Small intestine (tissue), 7 donors: ENCODE results near the gene IL4R. TPM values are rescaled to one million over a fixed set of nuclear protein-coding genes. Genes with fewer than 3 reads are reported as not detected.

ENCODE experiments used
- DNase-seq, 2 donors: peaks; one replicate each; pipeline versions ENCODE4 v3.0.0 to v3.0.0-alpha.2; 2013
- FAIRE-seq: peaks from 2 replicates; lab custom pipeline; 2012; peaks lifted over from hg19 to GRCh38; lab: Jason Lieb, UNC
- H3K27ac ChIP-seq, 3 donors: one replicate each; pipeline ENCODE4 v1.5.1; 2013; ENCODE audit warnings: low read length in 2 of 3, mild to moderate bottlenecking in 2 of 3, control low read depth in 1 of 3, inconsistent platforms in 1 of 3, low read depth in 1 of 3, moderate library complexity in 1 of 3
- H3K27me3 ChIP-seq, 3 donors: one replicate each; pipeline ENCODE4 v1.6.1; 2013; ENCODE audit warnings: low read length in 3 of 3, inconsistent platforms in 1 of 3; ENCODE audit not compliant: control insufficient read depth in 3 of 3, insufficient read depth in 3 of 3
- H3K36me3 ChIP-seq, 3 donors: one replicate each; pipeline ENCODE4 v1.6.1; 2013; ENCODE audit warnings: low read length in 3 of 3, inconsistent platforms in 1 of 3, low read depth in 1 of 3, mild to moderate bottlenecking in 1 of 3, moderate library complexity in 1 of 3; ENCODE audit not compliant: control insufficient read depth in 3 of 3, insufficient read depth in 2 of 3
- H3K4me1 ChIP-seq, 3 donors: one replicate each; pipeline ENCODE4 v1.6.1; 2013; ENCODE audit warnings: low read length in 2 of 3, inconsistent platforms in 1 of 3, low read depth in 1 of 3, mild to moderate bottlenecking in 1 of 3, moderate library complexity in 1 of 3; ENCODE audit not compliant: control insufficient read depth in 3 of 3, insufficient read depth in 2 of 3
- H3K4me3 ChIP-seq, 3 donors: one replicate each; pipeline ENCODE4 v1.5.1; 2013; ENCODE audit warnings: low read length in 3 of 3, control low read depth in 1 of 3, inconsistent platforms in 1 of 3, low read depth in 1 of 3, mild to moderate bottlenecking in 1 of 3, moderate library complexity in 1 of 3
- H3K9me3 ChIP-seq, 2 donors: one replicate each; pipeline ENCODE4 v1.6.1; 2013; ENCODE audit warnings: low read depth in 1 of 2, low read length in 1 of 2; ENCODE audit not compliant: control insufficient read depth in 2 of 2, insufficient read depth in 1 of 2
- WGBS, 3 donors: extraction: QIAGEN DNeasy Blood & Tissue Kit; methylation state at CpG; one replicate each; pipeline ENCODE4 v1.1.7; 2013; 5-methylcytosine and 5-hydroxymethylcytosine counted together
- polyA plus RNA-seq, 4 donors: library from polyadenylated mRNA; stranded (reverse) in 3 of 4; unstranded in 1 of 4; fragments of 200-250 nt in 3 of 4; fragments of 120-200 nt in 1 of 4; gene quantifications; one replicate each; pipeline versions ENCODE4 v1.2.1 to v1.2.3, GENCODE V29; 2013
- donor health status: healthy with polysubstance abuse.
- donor health status: control.
- donor health status: control.
- donor health status: Bipolar disorder and iron deficiency.
- donor health status: healthy.

The IL4R gene
- polyA plus RNA-seq, 4 donors: 28.1 to 32.7 (median 30.4) TPM

DNA sequence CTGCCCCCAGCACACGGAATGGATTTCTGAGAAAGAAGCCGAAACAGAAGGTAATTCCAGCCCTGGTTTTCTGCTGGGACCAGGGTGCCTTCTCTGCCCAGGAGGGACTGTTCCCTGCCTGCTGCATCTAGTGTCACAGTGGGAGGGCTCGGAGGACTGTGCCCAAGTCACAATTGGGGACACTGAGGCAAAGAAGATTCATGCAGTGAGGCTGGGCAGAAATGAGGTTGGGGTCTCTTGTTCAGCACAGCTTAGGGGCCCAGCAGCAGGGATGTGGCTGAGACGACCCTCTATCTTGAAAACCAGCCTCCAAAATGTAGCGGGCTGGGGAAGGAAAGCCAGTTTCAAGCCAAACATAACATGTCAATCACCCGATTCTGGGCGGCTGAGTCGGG lies 88.8 kb downstream of the IL4R start:
- no peak for DNase-seq
- FAIRE-seq: no peak

DNA sequence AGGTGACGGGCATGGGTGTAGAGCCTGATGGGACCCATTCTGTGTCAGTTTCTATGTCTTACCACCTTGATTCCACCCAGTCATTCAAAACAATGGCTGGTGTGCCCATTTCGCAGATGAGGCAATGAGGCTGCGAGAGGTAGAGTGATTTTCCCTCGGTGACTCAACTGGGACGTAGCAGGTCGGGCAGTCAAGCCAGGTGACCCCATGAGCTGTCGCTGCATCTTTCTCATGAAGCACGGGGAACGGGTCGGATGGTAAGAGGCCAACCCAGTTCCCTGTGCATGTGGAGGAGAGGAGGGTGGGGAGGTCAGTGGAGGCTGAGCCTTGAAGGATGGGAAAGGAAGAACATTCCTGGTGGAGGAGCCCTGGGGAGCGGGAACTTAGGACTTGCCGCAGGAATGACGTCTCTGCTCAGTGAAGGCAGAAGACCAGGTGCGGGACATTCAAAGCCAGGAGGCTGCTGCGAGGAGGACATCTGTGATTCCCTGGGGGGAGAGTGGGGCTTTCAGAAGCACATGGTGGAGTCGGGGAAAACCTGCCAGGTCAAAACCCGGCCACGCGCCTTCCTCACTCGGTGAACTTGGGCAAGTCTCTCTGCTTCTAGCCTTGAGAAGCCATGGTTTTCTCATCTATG lies 89.3 kb downstream of the IL4R start:
- peak overlapping the region in 1 of 3 donors; percentile 57 for H3K27ac ChIP-seq

More for the DNA sequence above, 88.8 kb downstream of the IL4R start:
- Histone ChIP-seq H3K27me3 (no peaks in the 10 kb centered on the region), H3K36me3 (no peaks in the 10 kb centered on the region), H3K27ac (peak overlapping the region in 2 of 3 donors; percentile 38 to 57), H3K9me3 (no peaks in the 10 kb centered on the region), H3K4me1 (peaks cover 0 to 7% (median 0%) of the 10 kb centered on the region in 3 donors), H3K4me3 (peak overlapping the region in 2 of 3 donors; percentile 13 to 44)
- 45 to 58% (median 50%) methylated on average over 8 of the region's 8 CpGs for WGBS, 3 donors

DNA sequence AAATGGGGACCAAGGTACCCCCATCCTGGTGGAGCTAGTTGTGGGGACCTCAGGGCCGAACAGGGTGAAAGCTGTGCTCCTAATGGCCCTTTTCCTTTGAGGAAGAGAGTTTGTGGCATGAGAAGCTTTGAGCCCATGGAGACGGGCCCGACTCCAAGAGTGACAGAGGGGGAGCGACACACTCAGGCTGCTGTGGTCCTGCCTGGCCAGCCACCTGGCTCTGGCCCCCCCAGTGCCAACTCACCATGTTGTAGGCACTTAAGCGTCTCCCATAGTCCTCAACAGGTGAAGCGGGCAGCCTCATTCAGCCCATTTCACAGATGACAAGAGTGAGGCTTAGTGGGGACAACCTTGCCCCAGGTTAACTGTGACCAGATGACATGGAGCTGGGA lies 89.8 kb downstream of the IL4R start:
- Histone ChIP-seq H3K4me1 (peaks cover 0 to 7% (median 0%) of the 10 kb centered on the region in 3 donors), H3K36me3 (no peaks in the 10 kb centered on the region), H3K27me3 (no peaks in the 10 kb centered on the region), H3K9me3 (no peaks in the 10 kb centered on the region), H3K27ac (no peak overlapping the region), H3K4me3 (peak overlapping the region in 1 of 3 donors; percentile 44)
- no peak for FAIRE-seq
- WGBS, 3 donors: 72 to 82% (median 78%) methylated on average over 4 to 6 of the region's 6 CpGs
- no peak for DNase-seq

More for the DNA sequence above, 89.3 kb downstream of the IL4R start:
- FAIRE-seq (no peak), DNase-seq (no peak)
- H3K4me1 ChIP-seq: peaks cover 0 to 7% (median 0%) of the 10 kb centered on the region in 3 donors
- 73 to 78% (median 74%) methylated on average over 20 of the region's 20 CpGs for WGBS, 3 donors
- no peaks in the 10 kb centered on the region for H3K27me3 ChIP-seq
- H3K4me3 ChIP-seq: peak overlapping the region in 2 of 3 donors; percentile 13 to 44
- no peaks in the 10 kb centered on the region for H3K36me3 ChIP-seq
- H3K9me3 ChIP-seq: no peaks in the 10 kb centered on the region

DNA sequence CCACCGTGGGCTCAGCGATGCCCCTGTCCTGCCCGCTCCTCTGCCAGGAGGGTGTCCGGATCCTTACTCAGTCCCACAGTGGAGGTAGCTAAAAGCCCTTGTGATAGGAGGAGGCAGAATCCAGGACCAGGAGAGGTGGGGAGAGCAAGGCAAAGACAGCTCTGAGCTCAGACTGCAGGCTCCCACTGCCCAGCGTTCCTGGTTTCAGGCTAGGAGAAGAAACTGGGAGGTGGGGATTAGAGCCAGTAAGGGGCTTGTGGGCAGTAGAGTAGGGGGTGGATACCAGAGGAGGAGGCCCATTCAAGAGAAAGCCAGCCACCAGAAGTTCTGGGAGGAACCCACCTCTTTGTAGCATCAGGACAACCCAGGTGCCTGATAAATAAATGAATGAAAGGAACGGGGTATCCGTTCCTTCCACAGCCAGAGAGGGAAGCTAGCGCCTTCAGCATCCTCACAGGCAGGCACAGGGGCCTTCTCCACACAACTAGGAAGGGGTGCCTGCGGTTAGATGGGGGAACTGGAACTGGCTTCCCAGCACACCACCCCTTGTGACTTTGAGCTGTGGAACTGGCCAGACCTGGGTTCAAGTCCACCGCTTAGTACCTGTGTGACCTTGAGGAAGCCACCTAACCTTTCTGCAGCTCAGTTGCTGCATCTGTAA lies 90.5 kb downstream of the IL4R start:
- no peaks in the 10 kb centered on the region for H3K36me3 ChIP-seq
- H3K4me3 ChIP-seq: peak overlapping the region in 1 of 3 donors; percentile 10
- DNase-seq (no peak), FAIRE-seq (no peak)
- WGBS, 3 donors: 69 to 81% (median 73%) methylated on average over 10 of the region's 10 CpGs
- no peaks in the 10 kb centered on the region for H3K9me3 ChIP-seq
- peaks cover 0 to 7% (median 0%) of the 10 kb centered on the region in 3 donors for H3K4me1 ChIP-seq
- no peak overlapping the region for H3K27ac ChIP-seq
- H3K27me3 ChIP-seq: no peaks in the 10 kb centered on the region

DNA sequence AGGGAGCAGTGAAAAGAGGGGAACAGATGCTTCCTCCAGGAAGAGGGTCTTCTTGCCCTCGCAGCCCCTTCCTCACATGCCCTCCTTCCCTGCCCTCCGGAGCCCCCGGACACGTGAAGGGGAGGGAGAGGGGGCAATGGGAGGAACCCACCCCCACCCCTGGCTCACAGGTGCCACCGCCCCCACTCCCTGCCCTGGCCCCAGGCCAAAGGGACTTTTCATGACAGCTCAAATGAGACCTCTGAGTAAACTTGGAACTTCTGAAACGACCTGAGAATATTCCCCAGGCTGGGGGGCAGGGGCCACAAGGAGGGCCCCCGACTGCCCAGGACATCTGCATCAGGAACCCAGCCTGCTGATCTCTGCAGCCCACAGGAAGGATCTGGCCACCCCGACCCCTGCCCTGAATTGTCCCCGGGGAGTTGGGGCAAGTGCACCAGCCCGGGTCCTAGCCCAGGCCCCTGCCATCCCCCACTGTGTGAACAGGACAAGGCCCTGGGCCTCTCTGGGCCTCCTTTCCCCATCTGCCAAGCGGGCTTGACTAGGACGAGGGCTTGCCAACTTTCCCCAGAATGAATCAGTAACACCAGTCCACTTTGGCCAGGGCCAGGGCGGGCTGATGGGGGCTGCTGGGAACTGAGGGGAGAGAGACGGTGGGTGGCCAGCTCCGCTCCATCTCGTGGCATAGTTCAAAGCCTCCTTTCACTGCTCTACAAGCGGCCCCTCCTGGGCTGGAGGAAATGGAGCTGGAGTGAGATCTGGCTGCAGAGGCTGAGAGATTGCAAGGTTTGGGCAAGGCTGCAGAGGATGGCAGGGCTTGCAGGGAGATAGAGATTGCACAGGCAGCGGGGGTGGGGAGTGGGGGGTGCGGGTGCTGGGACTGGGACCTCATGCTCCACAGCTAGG lies 92.0 kb downstream of the IL4R start:
- Histone ChIP-seq H3K36me3 (no peaks in the 10 kb centered on the region), H3K27ac (no peak overlapping the region), H3K4me3 (no peak overlapping the region), H3K9me3 (no peaks in the 10 kb centered on the region), H3K27me3 (no peaks in the 10 kb centered on the region), H3K4me1 (peaks cover 0 to 7% (median 0%) of the 10 kb centered on the region in 3 donors)
- WGBS, 3 donors: 47 to 55% (median 52%) methylated on average over 16 to 19 of the region's 19 CpGs
- DNase-seq (no peak), FAIRE-seq (no peak)

DNA sequence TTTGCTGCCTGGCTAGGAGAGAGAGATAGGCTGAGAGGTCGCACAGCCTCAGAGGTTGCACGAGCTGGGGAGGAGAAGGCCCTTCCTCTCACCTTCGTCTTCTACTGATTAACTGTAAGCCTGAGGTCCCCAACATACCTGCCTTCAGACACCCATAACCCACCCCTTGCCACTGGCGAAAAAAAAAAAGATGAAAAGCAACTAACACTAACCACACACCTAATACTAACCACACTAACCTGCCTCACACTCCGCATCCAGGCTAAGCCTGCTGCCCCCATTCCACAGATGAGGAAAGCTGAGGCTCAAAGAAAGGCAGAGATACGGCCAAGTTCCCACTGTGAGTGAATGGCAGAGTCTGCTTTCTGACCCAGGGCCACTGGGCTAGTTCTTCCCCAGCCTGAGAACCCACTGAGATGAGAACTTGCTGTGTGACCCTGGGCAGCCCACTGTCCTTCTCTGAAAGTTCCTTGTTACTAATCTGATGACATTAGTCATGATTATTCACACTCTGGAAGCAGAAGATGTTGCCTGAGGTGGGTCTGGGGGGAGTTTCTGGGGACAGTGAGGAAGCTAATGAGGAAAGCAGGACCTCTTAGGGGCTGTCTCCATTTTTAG lies 92.8 kb downstream of the IL4R start:
- H3K27ac ChIP-seq: no peak overlapping the region
- peaks cover 0 to 5% (median 0%) of the 10 kb centered on the region in 3 donors for H3K4me1 ChIP-seq
- H3K36me3 ChIP-seq: no peaks in the 10 kb centered on the region
- no peak for DNase-seq
- FAIRE-seq: no peak
- H3K9me3 ChIP-seq: no peaks in the 10 kb centered on the region
- H3K4me3 ChIP-seq: no peak overlapping the region
- WGBS, 3 donors: 44 to 60% (median 56%) methylated on average over 6 of the region's 6 CpGs
- H3K27me3 ChIP-seq: no peaks in the 10 kb centered on the region

DNA sequence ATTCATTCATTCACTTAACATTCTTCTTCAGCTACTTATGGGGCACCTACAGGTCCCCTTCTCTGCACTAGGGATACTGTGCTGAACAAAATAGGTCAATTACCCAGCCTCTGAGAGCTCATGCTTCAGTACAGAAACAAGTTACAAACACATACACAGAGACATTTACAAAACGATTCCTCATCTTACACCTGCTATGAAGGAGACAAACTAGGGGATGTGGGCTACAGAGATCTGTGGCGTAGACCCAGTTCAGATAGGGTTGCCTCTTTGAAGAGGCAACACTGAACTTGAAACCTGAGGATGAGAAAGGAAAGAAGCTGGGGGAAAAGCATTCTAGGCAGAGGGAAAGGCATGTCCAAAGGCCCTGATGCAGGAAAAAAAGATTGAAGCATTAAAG lies 93.4 kb downstream of the IL4R start:
- no peaks in the 10 kb centered on the region for H3K36me3 ChIP-seq
- 66 to 77% (median 69%) methylated on average over 2 of the region's 2 CpGs for WGBS, 3 donors
- H3K9me3 ChIP-seq: no peaks in the 10 kb centered on the region
- H3K4me1 ChIP-seq: no peaks in the 10 kb centered on the region
- no peak overlapping the region for H3K4me3 ChIP-seq
- FAIRE-seq (no peak), DNase-seq (no peak)
- H3K27me3 ChIP-seq: no peaks in the 10 kb centered on the region
- no peak overlapping the region for H3K27ac ChIP-seq
